ENCODE measurements around the gene GRM7.

DNA sequence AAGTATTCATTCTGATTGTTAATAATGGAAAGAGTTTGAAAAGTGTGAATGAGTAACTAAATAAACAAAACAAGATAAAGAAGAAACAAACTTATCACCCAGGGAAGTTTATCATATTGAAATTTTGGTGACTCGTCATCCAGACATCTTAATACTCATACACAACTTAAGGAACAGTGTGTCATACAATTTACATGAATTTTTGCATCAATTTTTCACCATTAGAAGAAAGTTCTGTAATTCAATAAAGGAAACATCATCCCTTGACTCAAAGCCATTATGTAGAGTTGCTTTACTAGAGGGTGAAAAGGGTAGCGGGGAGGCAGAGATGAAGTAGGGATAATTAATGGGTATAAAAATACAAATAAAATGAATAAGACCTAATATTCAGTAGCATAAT, 536.2 kb downstream of the GRM7 start:
- no peak for TF ChIP-seq POLR2A (IDR thresholded peaks at IDR 0.05)
- TF ChIP-seq, protein P1, sequence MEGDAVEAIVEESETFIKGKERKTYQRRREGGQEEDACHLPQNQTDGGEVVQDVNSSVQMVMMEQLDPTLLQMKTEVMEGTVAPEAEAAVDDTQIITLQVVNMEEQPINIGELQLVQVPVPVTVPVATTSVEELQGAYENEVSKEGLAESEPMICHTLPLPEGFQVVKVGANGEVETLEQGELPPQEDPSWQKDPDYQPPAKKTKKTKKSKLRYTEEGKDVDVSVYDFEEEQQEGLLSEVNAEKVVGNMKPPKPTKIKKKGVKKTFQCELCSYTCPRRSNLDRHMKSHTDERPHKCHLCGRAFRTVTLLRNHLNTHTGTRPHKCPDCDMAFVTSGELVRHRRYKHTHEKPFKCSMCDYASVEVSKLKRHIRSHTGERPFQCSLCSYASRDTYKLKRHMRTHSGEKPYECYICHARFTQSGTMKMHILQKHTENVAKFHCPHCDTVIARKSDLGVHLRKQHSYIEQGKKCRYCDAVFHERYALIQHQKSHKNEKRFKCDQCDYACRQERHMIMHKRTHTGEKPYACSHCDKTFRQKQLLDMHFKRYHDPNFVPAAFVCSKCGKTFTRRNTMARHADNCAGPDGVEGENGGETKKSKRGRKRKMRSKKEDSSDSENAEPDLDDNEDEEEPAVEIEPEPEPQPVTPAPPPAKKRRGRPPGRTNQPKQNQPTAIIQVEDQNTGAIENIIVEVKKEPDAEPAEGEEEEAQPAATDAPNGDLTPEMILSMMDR (IDR thresholded peaks at IDR 0.05) = no peak
